WTC11 (cell line): ENCODE measurements around the gene SMAD2. TPM values are rescaled to one million over a fixed set of nuclear protein-coding genes. Genes with fewer than 3 reads are reported as not detected.

Experiments used
- ATAC-seq: fragments of 200-7000 bp; cut with Tn5 transposase; 2 replicates; pipeline ENCODE4 v1.10.0; 2021; ENCODE audit warnings: mild to moderate bottlenecking, moderate library complexity
- CTCF ChIA-PET: fragments of 300-600 bp; sonication (Branson Sonifier 250); formaldehyde crosslinking; loops from one replicate; lab custom pipeline; 2021; ENCODE audit warnings: antibody characterized with exemption; lab: Charles Lee
- POLR2A ChIA-PET: fragments of 350-600 bp; sonication (Branson Sonifier 250); formaldehyde crosslinking; loops from one replicate; lab custom pipeline; 2021; ENCODE audit warnings: antibody characterized with exemption; lab: Charles Lee
- DNase-seq: peaks from one replicate; pipeline ENCODE4 v3.0.0; 2021; ENCODE audit warnings: low spot score
- H3K27ac Mint-ChIP-seq: 2 replicates; pipeline ENCODE4 v1.8.0; 2021; ENCODE audit warnings: mixed read lengths
- H3K27me3 Mint-ChIP-seq: 2 replicates; pipeline ENCODE4 v1.8.0; 2021; ENCODE audit warnings: low read depth, mild to moderate bottlenecking, moderate library complexity, mixed read lengths
- H3K36me3 Mint-ChIP-seq: 2 replicates; pipeline ENCODE4 v1.8.0; 2021; ENCODE audit warnings: mixed read lengths
- H3K4me1 Mint-ChIP-seq: 2 replicates; pipeline ENCODE4 v1.8.0; 2022; ENCODE audit warnings: mixed read lengths
- H3K4me3 Mint-ChIP-seq: 2 replicates; pipeline ENCODE4 v1.8.0; 2021; ENCODE audit warnings: mild to moderate bottlenecking, moderate library complexity, mixed read lengths
- H3K9me3 Mint-ChIP-seq: 2 replicates; pipeline ENCODE4 v1.8.0; 2021; ENCODE audit warnings: mixed read lengths
- ATF2 ChIP-seq: sonication (generic); formaldehyde crosslinking; IDR thresholded peaks from 2 replicates; pipeline ENCODE4 v1.8.1; 2022; ENCODE audit warnings: low read depth, missing genetic modification reagents, borderline replicate concordance
- CBFB ChIP-seq: sonication (generic); formaldehyde crosslinking; IDR thresholded peaks from 2 replicates; pipeline ENCODE4 v1.8.1; 2022; ENCODE audit warnings: mild to moderate bottlenecking, low read depth, missing genetic modification reagents
- CREM ChIP-seq: sonication (generic); formaldehyde crosslinking; IDR thresholded peaks from 2 replicates; pipeline ENCODE4 v1.8.1; 2022; ENCODE audit warnings: mild to moderate bottlenecking, missing genetic modification reagents, moderate library complexity
- E2F1 ChIP-seq: sonication (generic); formaldehyde crosslinking; IDR thresholded peaks from 2 replicates; pipeline ENCODE4 v1.8.0; 2022; ENCODE audit warnings: mild to moderate bottlenecking, missing genetic modification reagents
- ELF4 ChIP-seq: sonication (generic); formaldehyde crosslinking; IDR thresholded peaks from 2 replicates; pipeline ENCODE4 v1.8.1; 2022; ENCODE audit warnings: low read depth, mild to moderate bottlenecking, moderate library complexity, missing genetic modification reagents
- ETV6 ChIP-seq: sonication (generic); formaldehyde crosslinking; IDR thresholded peaks from 2 replicates; pipeline ENCODE4 v1.8.1; 2022; ENCODE audit warnings: mild to moderate bottlenecking, missing genetic modification reagents
- GABPB1 ChIP-seq: sonication (generic); formaldehyde crosslinking; IDR thresholded peaks from 2 replicates; pipeline ENCODE4 v1.8.1; 2023; ENCODE audit warnings: mild to moderate bottlenecking, missing genetic modification reagents
- IRF1 ChIP-seq: sonication (generic); formaldehyde crosslinking; IDR thresholded peaks from 2 replicates; pipeline ENCODE4 v1.8.0; 2023; ENCODE audit warnings: missing genetic modification reagents
- JAZF1 ChIP-seq: fragments of 250-450 bp; sonication (Bioruptor Pico); IDR thresholded peaks from 2 replicates; pipeline ENCODE4 v1.9.0; 2021; ENCODE audit warnings: moderate library complexity, mild to moderate bottlenecking, inconsistent platforms
- JUN ChIP-seq: sonication (generic); formaldehyde crosslinking; IDR thresholded peaks from 2 replicates; pipeline ENCODE4 v1.8.0; 2023; ENCODE audit warnings: mild to moderate bottlenecking, missing genetic modification reagents
- MXD4 ChIP-seq: fragments of 250-450 bp; sonication (Bioruptor Pico); IDR thresholded peaks from 2 replicates; pipeline ENCODE4 v1.8.0; 2021; ENCODE audit warnings: mild to moderate bottlenecking, moderate library complexity, borderline replicate concordance
- NFATC4 ChIP-seq: fragments of 250-450 bp; sonication (Bioruptor Pico); IDR thresholded peaks from 2 replicates; pipeline ENCODE4 v1.9.0; 2021; ENCODE audit warnings: mild to moderate bottlenecking
- NFYB ChIP-seq: sonication (generic); formaldehyde crosslinking; conservative IDR thresholded peaks from 2 replicates; pipeline ENCODE4 v1.8.0; 2022; ENCODE audit warnings: low read depth, missing genetic modification reagents
- NR3C1 ChIP-seq: sonication (generic); formaldehyde crosslinking; conservative IDR thresholded peaks from 2 replicates; pipeline ENCODE4 v1.8.1; 2023; ENCODE audit warnings: low read depth, mild to moderate bottlenecking, missing genetic modification reagents
- PREB ChIP-seq: sonication (generic); formaldehyde crosslinking; IDR thresholded peaks from 2 replicates; pipeline ENCODE4 v1.8.1; 2022; ENCODE audit warnings: mild to moderate bottlenecking, missing genetic modification reagents, moderate library complexity, borderline replicate concordance
- SMAD3 ChIP-seq: sonication (generic); formaldehyde crosslinking; IDR thresholded peaks from 2 replicates; pipeline ENCODE4 v1.8.0; 2022; ENCODE audit warnings: missing genetic modification reagents, mild to moderate bottlenecking, borderline replicate concordance
- SMAD4 ChIP-seq: sonication (generic); formaldehyde crosslinking; IDR thresholded peaks from 2 replicates; pipeline ENCODE4 v1.8.0; 2022; ENCODE audit warnings: mild to moderate bottlenecking, missing genetic modification reagents
- SP1 ChIP-seq: sonication (generic); formaldehyde crosslinking; conservative IDR thresholded peaks from 2 replicates; pipeline ENCODE4 v1.8.1; 2022; ENCODE audit warnings: missing genetic modification reagents
- USF1 ChIP-seq: sonication (generic); formaldehyde crosslinking; IDR thresholded peaks from 2 replicates; pipeline ENCODE4 v1.8.0; 2022; ENCODE audit warnings: mild to moderate bottlenecking, missing genetic modification reagents
- USF2 ChIP-seq: sonication (generic); formaldehyde crosslinking; IDR thresholded peaks from 2 replicates; pipeline ENCODE4 v1.8.1; 2023; ENCODE audit warnings: mild to moderate bottlenecking, missing genetic modification reagents, moderate library complexity
- ZBTB21 ChIP-seq: sonication (generic); formaldehyde crosslinking; IDR thresholded peaks from 2 replicates; pipeline ENCODE4 v1.8.1; 2023; ENCODE audit warnings: mild to moderate bottlenecking, missing genetic modification reagents, borderline replicate concordance
- ZNF232 ChIP-seq: sonication (generic); formaldehyde crosslinking; IDR thresholded peaks from 2 replicates; pipeline ENCODE4 v1.8.0; 2022; ENCODE audit warnings: mild to moderate bottlenecking, missing genetic modification reagents
- ZNF416 ChIP-seq: fragments of 250-450 bp; sonication (Bioruptor Pico); IDR thresholded peaks from 2 replicates; pipeline ENCODE4 v1.9.0; 2021; ENCODE audit warnings: mild to moderate bottlenecking, inconsistent platforms
- ZNF532 ChIP-seq: fragments of 250-450 bp; sonication (Bioruptor Pico); IDR thresholded peaks from 2 replicates; pipeline ENCODE4 v1.9.0; 2021; ENCODE audit warnings: mild to moderate bottlenecking, borderline replicate concordance
- total RNA-seq: library from RNA; stranded (reverse); gene quantifications from 3 replicates; pipeline ENCODE4 v1.2.3, GENCODE V29; 2021

The SMAD2 gene
- total RNA-seq, 1 experiment from 2014 or later = 104 TPM

GRCh38 chr18:47968721-47969120 is 38.3 kb upstream of the SMAD2 start:
- peaks cover 42% of the 10 kb centered on the region for H3K4me1 Mint-ChIP-seq

GRCh38 chr18:47968006-47968676 is 37.7 kb upstream of the SMAD2 start:
- peaks cover 18% of the 10 kb centered on the region for H3K36me3 Mint-ChIP-seq
- ATAC-seq = peak; percentile 96
- CTCF ChIA-PET = interaction anchor here (2.2 to 5.7 kb wide), 2 partner anchors 29 to 40 kb away, joined by 9 to 30 read pairs; no protein-coding TSS in a partner anchor
- no peak for TF ChIP-seq ZNF232 (CRISPR knock-in tag)
- TF ChIP-seq USF1 (CRISPR knock-in tag) = peak; percentile 73; the same call in 1 of the 2 replicates
- TF ChIP-seq ZBTB21 (CRISPR knock-in tag) = no peak
- peak; percentile 76 for TF ChIP-seq USF2 (CRISPR knock-in tag)
- no peak for TF ChIP-seq ZNF532 (CRISPR knock-in tag)
- no peak for TF ChIP-seq E2F1
- H3K27ac Mint-ChIP-seq = peak overlapping the region; percentile 98
- H3K27me3 Mint-ChIP-seq = 0 out of 2 replicates have a peak, but pooled peaks cover 3% of the 10 kb centered on the region
- DNase-seq = peak; percentile 35
- peaks cover 27% of the 10 kb centered on the region for H3K9me3 Mint-ChIP-seq
- POLR2A ChIA-PET = interaction anchor here (0.6 to 1.6 kb wide), 2 partner anchors 39 to 327 kb away, joined by 3 to 4 read pairs; no protein-coding TSS in a partner anchor
- H3K4me1 Mint-ChIP-seq = peaks cover 36% of the 10 kb centered on the region
- no peak overlapping the region; the same call in 1 of the 2 replicates for H3K4me3 Mint-ChIP-seq

More at GRCh38 chr18:47968721-47969120, 38.3 kb upstream of the SMAD2 start:
- Mint-ChIP-seq H3K9me3 (peaks cover 22% of the 10 kb centered on the region), H3K27me3 (peaks cover 3% of the 10 kb centered on the region; the same call in 1 of the 2 replicates), H3K4me3 (no peak overlapping the region; the same call in 1 of the 2 replicates), H3K27ac (peak overlapping the region; percentile 98; the same call in 1 of the 2 replicates), H3K36me3 (peaks cover 18% of the 10 kb centered on the region)
- DNase-seq (no peak), ATAC-seq (no peak)
- ChIA-PET CTCF (interaction anchor here (2.2 to 5.7 kb wide), 2 partner anchors 29 to 39 kb away, joined by 9 to 30 read pairs; no protein-coding TSS in a partner anchor), POLR2A (interaction anchor here (1.6 kb wide), 1 partner anchor 39 kb away, joined by 4 read pairs; no protein-coding TSS in a partner anchor)
- TF ChIP-seq ZNF416 (CRISPR knock-in tag) = no peak
- no peak for TF ChIP-seq NR3C1 (CRISPR knock-in tag)
- no peak for TF ChIP-seq SP1
- TF ChIP-seq NFYB = no peak
- TF ChIP-seq ELF4 (CRISPR knock-in tag) = no peak
- TF ChIP-seq ETV6 (CRISPR knock-in tag) = no peak
- no peak for TF ChIP-seq SMAD4 (CRISPR knock-in tag)
- TF ChIP-seq ATF2 (CRISPR knock-in tag) = no peak
- no peak for TF ChIP-seq USF1 (CRISPR knock-in tag)
- no peak for TF ChIP-seq GABPB1
- TF ChIP-seq IRF1 (CRISPR knock-in tag) = no peak
- TF ChIP-seq NFATC4 = no peak
- TF ChIP-seq SMAD3 (CRISPR knock-in tag) = no peak
- no peak for TF ChIP-seq MXD4 (CRISPR knock-in tag)
- TF ChIP-seq JUN (CRISPR knock-in tag) = no peak
- no peak for TF ChIP-seq CBFB (CRISPR knock-in tag)
- TF ChIP-seq CREM (CRISPR knock-in tag) = no peak
- TF ChIP-seq JAZF1 = no peak
- no peak for TF ChIP-seq PREB (CRISPR knock-in tag)
